Natural killer cell (primary cell): ENCODE measurements around the gene ITGB4. TPM values are rescaled to one million over a fixed set of nuclear protein-coding genes. Genes with fewer than 3 reads are reported as not detected.
A peak's percentile ranks its signal among the peaks of the same experiment; 100 is the strongest.

Experiments
- ATAC-seq, 3 donors: fragments of 150-1000 bp in 2 of 3; fragments of 200-7000 bp in 1 of 3; cut with Tn5 transposase; 1 replicate in 1 of 3; 2 replicates in 2 of 3; pipeline ENCODE4 v1.10.0; 2021; ENCODE audit warnings: mild to moderate bottlenecking in 2 of 3, moderate library complexity in 2 of 3
- DNase-seq, 2 donors: peaks; one replicate each; pipeline versions ENCODE4 v3.0.0 to v3.0.0-alpha.2; 2013 to 2021; ENCODE audit warnings: mixed read lengths in 1 of 2
- H3K27ac ChIP-seq: one replicate; pipeline ENCODE4 v1.5.1; 2013; ENCODE audit warnings: mild to moderate bottlenecking, low read length
- H3K27me3 ChIP-seq: one replicate; pipeline ENCODE4 v1.6.1; 2013; ENCODE audit warnings: low read length; ENCODE audit not compliant: control insufficient read depth, insufficient read depth
- H3K36me3 ChIP-seq: one replicate; pipeline ENCODE4 v1.6.1; 2013; ENCODE audit warnings: low read length; ENCODE audit not compliant: control insufficient read depth, insufficient read depth
- H3K4me1 ChIP-seq: one replicate; pipeline ENCODE4 v1.6.1; 2013; ENCODE audit warnings: low read length; ENCODE audit not compliant: control insufficient read depth, insufficient read depth
- H3K4me3 ChIP-seq: one replicate; pipeline ENCODE4 v1.5.1; 2013; ENCODE audit warnings: low read length
- H3K9me3 ChIP-seq: one replicate; pipeline ENCODE4 v1.6.1; 2013; ENCODE audit warnings: low read length; ENCODE audit not compliant: control insufficient read depth, insufficient read depth
- H3K27ac Mint-ChIP-seq, 2 donors: one replicate each; pipeline ENCODE4 v1.8.0; 2022; ENCODE audit warnings: mild to moderate bottlenecking in 2 of 2, mixed read lengths in 2 of 2, moderate library complexity in 1 of 2
- H3K27me3 Mint-ChIP-seq, 2 donors: one replicate each; pipeline ENCODE4 v1.8.0; 2022; ENCODE audit warnings: low read depth in 2 of 2, mixed read lengths in 2 of 2
- H3K36me3 Mint-ChIP-seq: one replicate; pipeline ENCODE4 v1.8.0; 2022; ENCODE audit warnings: mixed read lengths
- H3K4me1 Mint-ChIP-seq, 2 donors: one replicate each; pipeline ENCODE4 v1.8.0; 2022; ENCODE audit warnings: mixed read lengths in 2 of 2
- H3K4me3 Mint-ChIP-seq: one replicate; pipeline ENCODE4 v1.8.0; 2022; ENCODE audit warnings: mild to moderate bottlenecking, moderate library complexity, mixed read lengths
- H3K9me3 Mint-ChIP-seq, 2 donors: one replicate each; pipeline ENCODE4 v1.8.0; 2022; ENCODE audit warnings: mixed read lengths in 2 of 2
- WGBS: methylation state at CpG from one replicate; pipeline ENCODE4 v1.1.7; 2013; ENCODE audit warnings: missing lambda C conversion rate; ENCODE audit not compliant: insufficient coverage; 5-methylcytosine and 5-hydroxymethylcytosine counted together
- intact Hi-C: fragments of 100-400 bp; cut with micrococcal nuclease; formaldehyde crosslinking; loops from one replicate; pipeline ENCODE4 v1.14.2; 2022
- total RNA-seq, 4 donors: library from RNA; stranded (reverse); fragments of 120-200 nt in 1 of 4; gene quantifications; one replicate each; pipeline versions ENCODE4 v1.2.3 to v1.2.4, GENCODE V29; 2013 to 2022
- TF ChIP-seq, protein P1 (sequence below): fragments of 200-600 bp; IDR thresholded peaks from one replicate; pipeline ENCODE4 v1.8.0; 2022; ENCODE audit warnings: antibody characterized with exemption

Gene ITGB4
- total RNA-seq, 3 donors from 2014 or later (not counting 1 experiment from before 2014, with no cell fraction given) = 0.38 to 1.0 (median 0.68) TPM

GRCh38 chr17:75765981-75766380, 44.7 kb downstream of the ITGB4 start:
- TF ChIP-seq, protein P1, sequence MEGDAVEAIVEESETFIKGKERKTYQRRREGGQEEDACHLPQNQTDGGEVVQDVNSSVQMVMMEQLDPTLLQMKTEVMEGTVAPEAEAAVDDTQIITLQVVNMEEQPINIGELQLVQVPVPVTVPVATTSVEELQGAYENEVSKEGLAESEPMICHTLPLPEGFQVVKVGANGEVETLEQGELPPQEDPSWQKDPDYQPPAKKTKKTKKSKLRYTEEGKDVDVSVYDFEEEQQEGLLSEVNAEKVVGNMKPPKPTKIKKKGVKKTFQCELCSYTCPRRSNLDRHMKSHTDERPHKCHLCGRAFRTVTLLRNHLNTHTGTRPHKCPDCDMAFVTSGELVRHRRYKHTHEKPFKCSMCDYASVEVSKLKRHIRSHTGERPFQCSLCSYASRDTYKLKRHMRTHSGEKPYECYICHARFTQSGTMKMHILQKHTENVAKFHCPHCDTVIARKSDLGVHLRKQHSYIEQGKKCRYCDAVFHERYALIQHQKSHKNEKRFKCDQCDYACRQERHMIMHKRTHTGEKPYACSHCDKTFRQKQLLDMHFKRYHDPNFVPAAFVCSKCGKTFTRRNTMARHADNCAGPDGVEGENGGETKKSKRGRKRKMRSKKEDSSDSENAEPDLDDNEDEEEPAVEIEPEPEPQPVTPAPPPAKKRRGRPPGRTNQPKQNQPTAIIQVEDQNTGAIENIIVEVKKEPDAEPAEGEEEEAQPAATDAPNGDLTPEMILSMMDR = no peak
- H3K4me3 Mint-ChIP-seq = peak overlapping the region; percentile 73
- Histone ChIP-seq H3K4me3 (no peak overlapping the region), H3K27ac (no peak overlapping the region), H3K4me1 (peaks cover 22% of the 10 kb centered on the region), H3K9me3 (no peaks in the 10 kb centered on the region), H3K27me3 (no peaks in the 10 kb centered on the region), H3K36me3 (no peaks in the 10 kb centered on the region)
- H3K27ac Mint-ChIP-seq = no peak overlapping the region
- no peaks in the 10 kb centered on the region for H3K9me3 Mint-ChIP-seq
- intact Hi-C loops = loop anchor here (2.0 kb wide), 1 partner anchor 13 kb away; a partner anchor contains a TSS
- no peaks in the 10 kb centered on the region for H3K36me3 Mint-ChIP-seq
- WGBS = 98% methylated on average over 4 of the region's 4 CpGs
- H3K27me3 Mint-ChIP-seq = no peaks in the 10 kb centered on the region
- H3K4me1 Mint-ChIP-seq = peaks cover 7 to 30% of the 10 kb centered on the region in 2 donors
- ATAC-seq (no peak), DNase-seq (peak in 1 of 2 donors; percentile 25)

DNA sequence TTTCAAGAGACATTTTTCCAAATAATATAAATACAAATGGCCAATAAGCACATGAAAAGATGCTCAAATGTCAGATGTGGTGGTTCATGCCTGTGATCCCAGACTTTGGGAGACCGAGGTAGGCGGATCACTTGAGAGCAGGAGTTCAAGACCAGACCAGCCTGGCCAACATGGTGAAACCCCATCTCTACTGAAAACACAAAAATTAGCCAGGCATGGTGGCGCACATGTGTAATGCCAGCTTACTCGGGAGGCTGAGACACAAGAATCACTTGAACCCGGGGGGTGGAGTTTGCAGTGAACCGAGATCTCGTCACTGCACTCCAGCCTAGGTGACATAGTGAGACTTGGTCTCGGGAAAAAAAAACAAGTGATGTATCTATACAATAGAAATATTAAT, 46.6 kb downstream of the ITGB4 start:
- TF ChIP-seq, protein P1 = no peak
- H3K4me1 Mint-ChIP-seq = peaks cover 0 to 22% of the 10 kb centered on the region in 2 donors
- H3K36me3 ChIP-seq = no peaks in the 10 kb centered on the region
- ATAC-seq = no peak
- H3K27ac Mint-ChIP-seq = no peak overlapping the region
- H3K36me3 Mint-ChIP-seq = no peaks in the 10 kb centered on the region
- intact Hi-C loops = no loop called here
- WGBS = 94% methylated on average over 7 of the region's 8 CpGs
- no peaks in the 10 kb centered on the region for H3K9me3 Mint-ChIP-seq
- H3K27ac ChIP-seq = no peak overlapping the region
- H3K9me3 ChIP-seq = no peaks in the 10 kb centered on the region
- no peaks in the 10 kb centered on the region for H3K27me3 ChIP-seq
- H3K27me3 Mint-ChIP-seq = no peaks in the 10 kb centered on the region
- H3K4me3 ChIP-seq = no peak overlapping the region
- DNase-seq = no peak
- no peak overlapping the region for H3K4me3 Mint-ChIP-seq
- peaks cover 22% of the 10 kb centered on the region for H3K4me1 ChIP-seq

DNA sequence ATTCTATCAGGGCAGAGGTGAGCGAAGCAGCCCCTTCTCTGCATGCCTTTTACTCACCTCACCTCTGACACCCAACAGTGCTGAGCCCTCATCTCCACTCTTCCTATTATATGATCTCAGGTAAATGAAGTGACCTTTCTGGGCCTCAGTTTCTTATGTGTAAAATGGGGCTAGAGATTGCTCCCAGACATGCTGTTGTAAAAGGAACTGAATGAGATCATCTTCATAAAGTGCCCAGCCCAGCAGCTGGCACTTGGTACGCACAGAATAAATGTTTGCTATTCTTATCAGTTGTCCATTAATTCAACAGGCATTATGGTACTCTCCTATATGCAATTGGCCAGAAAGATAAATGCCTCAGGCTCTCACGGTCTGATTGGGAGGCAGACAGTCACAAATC, 48.3 kb downstream of the ITGB4 start:
- Histone ChIP-seq H3K27ac (no peak overlapping the region), H3K4me3 (no peak overlapping the region), H3K9me3 (no peaks in the 10 kb centered on the region), H3K27me3 (no peaks in the 10 kb centered on the region), H3K36me3 (peaks cover 5% of the 10 kb centered on the region), H3K4me1 (peaks cover 8% of the 10 kb centered on the region)
- H3K27ac Mint-ChIP-seq = no peak overlapping the region
- TF ChIP-seq, protein P1 = no peak
- WGBS = 100% methylated on average over 3 of the region's 3 CpGs
- H3K27me3 Mint-ChIP-seq = no peaks in the 10 kb centered on the region
- DNase-seq (no peak), ATAC-seq (no peak)
- no peak overlapping the region for H3K4me3 Mint-ChIP-seq
- H3K4me1 Mint-ChIP-seq = peaks cover 0 to 9% of the 10 kb centered on the region in 2 donors
- intact Hi-C loops = no loop called here
- no peaks in the 10 kb centered on the region for H3K36me3 Mint-ChIP-seq
- no peaks in the 10 kb centered on the region for H3K9me3 Mint-ChIP-seq
